A549 (cell line): ENCODE measurements around the gene SLC28A3. TPM values are rescaled to one million over a fixed set of nuclear protein-coding genes. Genes with fewer than 3 reads are reported as not detected.
A peak's percentile ranks its signal among the peaks of the same experiment; 100 is the strongest.
"Not testable (repeated sequence)": the region's sequence is repeated elsewhere in the genome, so short reads cannot be mapped to it uniquely, and the experiment has no call there.

Experiments
- ATAC-seq, 2 experiments: fragments of 200-7000 bp in 1 of 2; fragments of >200 bp in 1 of 2; cut with Nextera tagmentation in 1 of 2; cut with Tn5 transposase in 1 of 2; 3 replicates each; pipeline versions ENCODE4 v1.8.0 to v1.9.1; 2018 to 2020; ENCODE audit warnings: mild to moderate bottlenecking in 1 of 2, moderate library complexity in 1 of 2
- CTCF ChIA-PET: fragments of 300-600 bp; sonication (Branson Sonifier 250); formaldehyde crosslinking; extraction: SDS; loops from one replicate; lab custom pipeline; 2021; ENCODE audit warnings: antibody characterized with exemption, inconsistent platforms; lab: Yijun Ruan, JAX
- POLR2A ChIA-PET: fragments of 350-600 bp; formaldehyde crosslinking; extraction: SDS; loops from one replicate; lab custom pipeline; 2021; ENCODE audit warnings: antibody characterized with exemption, inconsistent platforms; lab: Yijun Ruan, JAX
- DNase-seq, 2 experiments: peaks; one replicate each; pipeline versions ENCODE4 v3.0.0 to v3.0.0-alpha.2; 2011 to 2016; ENCODE audit warnings: low read depth in 1 of 2, low spot score in 1 of 2
- FAIRE-seq: peaks from 2 replicates; lab custom pipeline; 2011; peaks lifted over from hg19 to GRCh38; lab: Jason Lieb, UNC
- H3K27ac ChIP-seq, 2 experiments: fragments of >200 bp; sonication (Bioruptor Twin); formaldehyde crosslinking; 3 replicates each; pipeline ENCODE4 v1.5.1; 2016 to 2017
- H3K4me1 ChIP-seq: fragments of >200 bp; sonication (Bioruptor Twin); formaldehyde crosslinking; 3 replicates; pipeline ENCODE4 v1.6.1; 2016
- H3K4me2 ChIP-seq: fragments of >200 bp; sonication (Bioruptor Twin); formaldehyde crosslinking; 3 replicates; pipeline ENCODE4 v1.6.1; 2016
- H3K4me3 ChIP-seq: fragments of >200 bp; sonication (Bioruptor Twin); formaldehyde crosslinking; 3 replicates; pipeline ENCODE4 v1.5.1; 2016
- H3K9me3 ChIP-seq: fragments of >200 bp; sonication (Bioruptor Twin); formaldehyde crosslinking; 3 replicates; pipeline ENCODE4 v1.6.1; 2016
- CBX2 ChIP-seq: fragments of 200-600 bp; sonication (generic); IDR thresholded peaks from 2 replicates; pipeline ENCODE4 v1.6.1; 2016; ENCODE audit warnings: low read depth, mild to moderate bottlenecking, borderline replicate concordance
- CEBPB ChIP-seq, 2 experiments: fragments of >200 bp in 1 of 2; sonication (Bioruptor Twin) in 1 of 2; formaldehyde crosslinking in 1 of 2; IDR thresholded peaks; 2 replicates each; pipeline ENCODE4 v1.6.1; 2012 to 2016
- CHD2 ChIP-seq: fragments of 150-350 bp; IDR thresholded peaks from 2 replicates; pipeline ENCODE4 v1.6.1; 2014; ENCODE audit warnings: low read length; ENCODE audit not compliant: partially characterized antibody
- EHF ChIP-seq: fragments of 250-450 bp; sonication (Bioruptor Pico); IDR thresholded peaks from 2 replicates; pipeline ENCODE4 v1.5.0; 2020; ENCODE audit warnings: mild to moderate bottlenecking
- EHMT2 ChIP-seq: fragments of 200-600 bp; sonication (generic); IDR thresholded peaks from 2 replicates; pipeline ENCODE4 v1.6.1; 2016; ENCODE audit warnings: antibody characterized with exemption, low read depth, mild to moderate bottlenecking, moderate library complexity
- HOXB5 ChIP-seq: fragments of 250-450 bp; sonication (Bioruptor Pico); IDR thresholded peaks from 2 replicates; pipeline ENCODE4 v1.5.0; 2020; ENCODE audit warnings: mild to moderate bottlenecking, moderate library complexity
- MAFK ChIP-seq: fragments of 450-650 bp; IDR thresholded peaks from 2 replicates; pipeline ENCODE4 v1.6.1; 2014; ENCODE audit not compliant: partially characterized antibody
- NPAS2 ChIP-seq: fragments of 250-450 bp; sonication (Bioruptor Pico); IDR thresholded peaks from 2 replicates; pipeline ENCODE4 v1.8.0; 2022; ENCODE audit warnings: mild to moderate bottlenecking, moderate library complexity, borderline replicate concordance
- PHF8 ChIP-seq: fragments of 200-600 bp; sonication (generic); IDR thresholded peaks from 2 replicates; pipeline ENCODE4 v1.6.1; 2016; ENCODE audit warnings: low read depth, mild to moderate bottlenecking, antibody characterized with exemption, moderate library complexity, borderline replicate concordance
- POLR2A ChIP-seq: IDR thresholded peaks from 2 replicates; pipeline ENCODE4 v1.6.1; 2012; ENCODE audit warnings: mild to moderate bottlenecking, low read length
- RAD21 ChIP-seq, 2 experiments: fragments of >200 bp in 1 of 2; sonication (Bioruptor Twin) in 1 of 2; formaldehyde crosslinking in 1 of 2; IDR thresholded peaks in 1 of 2; conservative IDR thresholded peaks in 1 of 2; 2 replicates in 1 of 2; 3 replicates in 1 of 2; pipeline ENCODE4 v1.6.1; 2012 to 2018; ENCODE audit warnings: inconsistent platforms in 1 of 2
- RFX5 ChIP-seq: fragments of 450-650 bp; IDR thresholded peaks from 2 replicates; pipeline ENCODE4 v1.7.1; 2014; ENCODE audit warnings: antibody characterized with exemption, mild to moderate bottlenecking, moderate library complexity
- ZC3H11A ChIP-seq: fragments of 450-650 bp; IDR thresholded peaks from 2 replicates; pipeline ENCODE4 v1.6.1; 2014; ENCODE audit warnings: antibody characterized with exemption, mild to moderate bottlenecking
- WGBS: methylation state at CpG from one replicate; pipeline ENCODE4 v1.1.6; 2017; ENCODE audit errors: missing lambda C conversion rate; 5-methylcytosine and 5-hydroxymethylcytosine counted together
- polyA minus RNA-seq: library from RNA; depleted of rRNA, polyadenylated mRNA; stranded (reverse); fragments of >200 nt; gene quantifications from 2 replicates; pipeline ENCODE4 v1.2.3, GENCODE V29; 2011; rRNA and poly(A)+ RNA removed
- polyA plus RNA-seq, 4 experiments: library from polyadenylated mRNA; depleted of rRNA in 3 of 4; stranded (reverse); fragments of >200 nt; fragmentation: RNase III in 1 of 4; extraction: RNeasy Plus Mini Kit Qiagen cat#74134 plus additional on column Dnase treatment in 1 of 4; gene quantifications; 2 replicates in 3 of 4; 3 replicates in 1 of 4; pipeline ENCODE4 v1.2.3, GENCODE V29; 2011 to 2017
- TF ChIP-seq, protein P1 (sequence below): IDR thresholded peaks from 2 replicates; pipeline ENCODE4 v1.6.1; 2012
- TF ChIP-seq, protein P2 (sequence below): fragments of 200-600 bp; sonication (generic); IDR thresholded peaks from 2 replicates; pipeline ENCODE4 v1.6.1; 2016; ENCODE audit warnings: antibody characterized with exemption, mild to moderate bottlenecking, moderate library complexity
- TF ChIP-seq, protein P3 (sequence below): fragments of >200 bp; sonication (Bioruptor Twin); formaldehyde crosslinking; IDR thresholded peaks from 3 replicates; pipeline ENCODE4 v1.6.1; 2016

Gene SLC28A3, protein sequence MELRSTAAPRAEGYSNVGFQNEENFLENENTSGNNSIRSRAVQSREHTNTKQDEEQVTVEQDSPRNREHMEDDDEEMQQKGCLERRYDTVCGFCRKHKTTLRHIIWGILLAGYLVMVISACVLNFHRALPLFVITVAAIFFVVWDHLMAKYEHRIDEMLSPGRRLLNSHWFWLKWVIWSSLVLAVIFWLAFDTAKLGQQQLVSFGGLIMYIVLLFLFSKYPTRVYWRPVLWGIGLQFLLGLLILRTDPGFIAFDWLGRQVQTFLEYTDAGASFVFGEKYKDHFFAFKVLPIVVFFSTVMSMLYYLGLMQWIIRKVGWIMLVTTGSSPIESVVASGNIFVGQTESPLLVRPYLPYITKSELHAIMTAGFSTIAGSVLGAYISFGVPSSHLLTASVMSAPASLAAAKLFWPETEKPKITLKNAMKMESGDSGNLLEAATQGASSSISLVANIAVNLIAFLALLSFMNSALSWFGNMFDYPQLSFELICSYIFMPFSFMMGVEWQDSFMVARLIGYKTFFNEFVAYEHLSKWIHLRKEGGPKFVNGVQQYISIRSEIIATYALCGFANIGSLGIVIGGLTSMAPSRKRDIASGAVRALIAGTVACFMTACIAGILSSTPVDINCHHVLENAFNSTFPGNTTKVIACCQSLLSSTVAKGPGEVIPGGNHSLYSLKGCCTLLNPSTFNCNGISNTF
- not detected in 2 replicates for polyA plus RNA-seq (2011; rRNA removed)
- polyA plus RNA-seq (2012; cell fraction: cytosol; rRNA removed): not detected in 2 replicates
- not detected in 2 replicates for polyA plus RNA-seq (2012; cell fraction: nucleus; rRNA removed)
- not detected in 3 replicates for polyA plus RNA-seq (2017; fragmentation: RNase III; extraction: RNeasy Plus Mini Kit Qiagen cat#74134 plus additional on column Dnase treatment)
- polyA minus RNA-seq: not detected in 2 replicates

DNA sequence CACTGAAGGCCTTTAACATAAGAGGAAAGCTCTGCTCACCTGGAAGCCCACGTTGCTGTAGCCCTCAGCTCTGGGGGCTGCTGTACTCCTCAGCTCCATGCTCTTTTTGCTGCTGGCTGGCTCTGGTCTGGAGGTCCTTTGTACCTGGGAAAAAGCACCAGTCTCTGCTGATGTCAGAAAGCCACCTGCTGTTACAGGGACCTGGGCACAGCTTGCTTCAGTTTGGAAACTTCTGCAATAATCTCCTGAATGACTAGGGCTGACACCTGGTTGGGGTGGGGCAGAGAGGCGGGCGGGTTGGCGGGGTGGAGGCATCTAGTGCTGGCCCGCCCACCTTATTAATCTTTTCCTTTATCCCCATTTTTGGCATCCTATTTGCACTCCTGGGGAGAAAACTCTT, at the start of gene SLC28A3:
Gene SLC28A3 (minus strand): TSS at position 224 of the 400 bp plus-strand sequence. CDS start 125 bp downstream, at position 99.
- FAIRE-seq (no peak), DNase-seq (no peak), ATAC-seq (no peak)
- Histone ChIP-seq H3K27ac (no peak within 1 kb of the TSS), H3K4me1 (no peaks in the 10 kb centered on the region), H3K4me2 (no peak within 1 kb of the TSS), H3K9me3 (no peaks in the 10 kb centered on the region), H3K4me3 (no peak within 1 kb of the TSS)
- WGBS: 72% methylated on average over 5 of the region's 5 CpGs
- ChIA-PET CTCF (no interaction called here), POLR2A (no interaction called here)
- TF ChIP-seq EHF (CRISPR knock-in tag): no peak
- TF ChIP-seq MAFK: no peak
- no peak for TF ChIP-seq RAD21 (conservative IDR thresholded peaks at IDR 0.05 in 1 of 2, IDR thresholded peaks at IDR 0.05 in 1 of 2)
- TF ChIP-seq HOXB5 (CRISPR knock-in tag): no peak
- no peak for TF ChIP-seq PHF8
- TF ChIP-seq, protein P1, sequence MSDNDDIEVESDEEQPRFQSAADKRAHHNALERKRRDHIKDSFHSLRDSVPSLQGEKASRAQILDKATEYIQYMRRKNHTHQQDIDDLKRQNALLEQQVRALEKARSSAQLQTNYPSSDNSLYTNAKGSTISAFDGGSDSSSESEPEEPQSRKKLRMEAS: no peak
- no peak for TF ChIP-seq NPAS2 (CRISPR knock-in tag)
- TF ChIP-seq CBX2: no peak
- TF ChIP-seq, protein P2, sequence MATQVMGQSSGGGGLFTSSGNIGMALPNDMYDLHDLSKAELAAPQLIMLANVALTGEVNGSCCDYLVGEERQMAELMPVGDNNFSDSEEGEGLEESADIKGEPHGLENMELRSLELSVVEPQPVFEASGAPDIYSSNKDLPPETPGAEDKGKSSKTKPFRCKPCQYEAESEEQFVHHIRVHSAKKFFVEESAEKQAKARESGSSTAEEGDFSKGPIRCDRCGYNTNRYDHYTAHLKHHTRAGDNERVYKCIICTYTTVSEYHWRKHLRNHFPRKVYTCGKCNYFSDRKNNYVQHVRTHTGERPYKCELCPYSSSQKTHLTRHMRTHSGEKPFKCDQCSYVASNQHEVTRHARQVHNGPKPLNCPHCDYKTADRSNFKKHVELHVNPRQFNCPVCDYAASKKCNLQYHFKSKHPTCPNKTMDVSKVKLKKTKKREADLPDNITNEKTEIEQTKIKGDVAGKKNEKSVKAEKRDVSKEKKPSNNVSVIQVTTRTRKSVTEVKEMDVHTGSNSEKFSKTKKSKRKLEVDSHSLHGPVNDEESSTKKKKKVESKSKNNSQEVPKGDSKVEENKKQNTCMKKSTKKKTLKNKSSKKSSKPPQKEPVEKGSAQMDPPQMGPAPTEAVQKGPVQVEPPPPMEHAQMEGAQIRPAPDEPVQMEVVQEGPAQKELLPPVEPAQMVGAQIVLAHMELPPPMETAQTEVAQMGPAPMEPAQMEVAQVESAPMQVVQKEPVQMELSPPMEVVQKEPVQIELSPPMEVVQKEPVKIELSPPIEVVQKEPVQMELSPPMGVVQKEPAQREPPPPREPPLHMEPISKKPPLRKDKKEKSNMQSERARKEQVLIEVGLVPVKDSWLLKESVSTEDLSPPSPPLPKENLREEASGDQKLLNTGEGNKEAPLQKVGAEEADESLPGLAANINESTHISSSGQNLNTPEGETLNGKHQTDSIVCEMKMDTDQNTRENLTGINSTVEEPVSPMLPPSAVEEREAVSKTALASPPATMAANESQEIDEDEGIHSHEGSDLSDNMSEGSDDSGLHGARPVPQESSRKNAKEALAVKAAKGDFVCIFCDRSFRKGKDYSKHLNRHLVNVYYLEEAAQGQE: no peak
- TF ChIP-seq POLR2A: no peak
- no peak for TF ChIP-seq RFX5

DNA sequence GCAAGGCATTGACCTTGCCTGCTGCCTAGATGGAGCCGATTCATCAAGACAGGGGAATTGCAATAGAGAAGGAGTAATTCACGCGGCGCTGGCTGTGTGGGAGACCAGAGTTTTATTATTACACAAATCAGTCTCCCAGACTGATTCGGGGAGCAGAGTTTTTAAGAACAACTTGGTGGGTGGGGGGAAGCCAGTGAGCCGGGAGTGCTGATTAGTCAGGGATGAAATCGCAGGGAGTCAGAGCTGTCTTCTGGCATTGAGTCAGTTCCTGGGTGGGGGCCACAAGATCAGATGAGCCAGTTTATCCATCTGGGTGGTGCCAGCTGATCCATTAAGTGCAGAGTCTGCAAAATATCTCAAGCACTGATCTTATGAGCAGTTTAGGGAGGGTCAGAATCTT, 49.7 kb upstream of the SLC28A3 start:
- not testable (repeated sequence) for FAIRE-seq
- 23% methylated on average over 7 of the region's 7 CpGs for WGBS

DNA sequence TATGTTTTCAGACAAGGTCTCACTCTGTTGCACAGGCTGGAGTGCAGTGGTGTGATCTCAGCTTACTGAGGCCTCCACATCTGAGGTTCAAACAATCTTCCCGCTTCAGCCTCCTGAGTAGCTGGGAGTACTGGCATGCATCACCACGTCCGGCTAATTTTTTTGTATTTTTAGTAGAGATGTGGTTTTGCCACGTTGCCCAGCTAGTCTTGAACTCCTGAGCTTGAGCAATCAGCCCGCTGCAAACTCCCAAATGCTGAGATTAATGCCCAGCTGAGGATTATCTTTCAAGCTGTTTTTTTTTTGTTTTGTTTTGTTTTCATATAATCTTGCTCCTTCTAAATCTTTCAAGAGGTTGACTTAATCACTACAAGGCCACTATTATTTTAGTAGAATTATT, 47.3 kb upstream of the SLC28A3 start:
- DNase-seq: no peak
- no peaks in the 10 kb centered on the region for H3K4me1 ChIP-seq
- no peak overlapping the region for H3K27ac ChIP-seq
- no peaks in the 10 kb centered on the region for H3K9me3 ChIP-seq
- WGBS: 50% methylated on average over 5 of the region's 5 CpGs
- no peak for TF ChIP-seq CHD2
- TF ChIP-seq ZC3H11A: no peak
- no peak for TF ChIP-seq CEBPB (IDR thresholded peaks at IDR 0.05)
- no peak for TF ChIP-seq CBX2
- no peak for TF ChIP-seq EHMT2
- TF ChIP-seq, protein P3, sequence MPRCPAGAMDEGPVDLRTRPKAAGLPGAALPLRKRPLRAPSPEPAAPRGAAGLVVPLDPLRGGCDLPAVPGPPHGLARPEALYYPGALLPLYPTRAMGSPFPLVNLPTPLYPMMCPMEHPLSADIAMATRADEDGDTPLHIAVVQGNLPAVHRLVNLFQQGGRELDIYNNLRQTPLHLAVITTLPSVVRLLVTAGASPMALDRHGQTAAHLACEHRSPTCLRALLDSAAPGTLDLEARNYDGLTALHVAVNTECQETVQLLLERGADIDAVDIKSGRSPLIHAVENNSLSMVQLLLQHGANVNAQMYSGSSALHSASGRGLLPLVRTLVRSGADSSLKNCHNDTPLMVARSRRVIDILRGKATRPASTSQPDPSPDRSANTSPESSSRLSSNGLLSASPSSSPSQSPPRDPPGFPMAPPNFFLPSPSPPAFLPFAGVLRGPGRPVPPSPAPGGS: no peak
- H3K4me2 ChIP-seq: no peak overlapping the region
- no peak for FAIRE-seq
- ChIA-PET CTCF (interaction anchor here (0.5 to 6.1 kb wide), 3 partner anchors 9 to 871 kb away, joined by 6 to 57 read pairs (median 7); no protein-coding TSS in a partner anchor), POLR2A (no interaction called here)
- ATAC-seq: no peak
- H3K4me3 ChIP-seq: no peak overlapping the region

More for the DNA sequence above, 49.7 kb upstream of the SLC28A3 start:
- peak; percentile 40 for TF ChIP-seq MAFK
- ATAC-seq, H3K4me1 ChIP-seq, H3K9me3 ChIP-seq, POLR2A ChIA-PET, H3K27ac ChIP-seq, CTCF ChIA-PET, H3K4me2 ChIP-seq, H3K4me3 ChIP-seq, DNase-seq: not testable (repeated sequence)
